RWPE2 (cell line): Measurements from ENCODE around the gene RANGAP1.

Source experiments
- ATAC-seq: fragments of 200-7000 bp; cut with Tn5 transposase; 3 replicates; pipeline ENCODE4 v1.9.1; 2021; ENCODE audit warnings: low read depth
- DNase-seq: peaks from one replicate; pipeline ENCODE4 v3.0.0-alpha.2; 2020; ENCODE audit warnings: low spot score
- H3K27ac ChIP-seq: fragments of 450-650 bp; 2 replicates; pipeline ENCODE4 v1.5.1; 2017; ENCODE audit warnings: mild to moderate bottlenecking; ENCODE audit not compliant: poor library complexity, severe bottlenecking
- H3K27me3 ChIP-seq: fragments of 250-450 bp; sonication (Bioruptor Pico); 2 replicates; pipeline ENCODE4 v1.5.1; 2021; ENCODE audit warnings: mild to moderate bottlenecking, moderate library complexity; ENCODE audit not compliant: insufficient read depth, poor library complexity, severe bottlenecking
- H3K36me3 ChIP-seq: fragments of 250-450 bp; sonication (Bioruptor Pico); 2 replicates; pipeline ENCODE4 v1.5.1; 2020; ENCODE audit warnings: low read depth, mild to moderate bottlenecking, moderate library complexity
- H3K4me1 ChIP-seq: fragments of 250-450 bp; sonication (Bioruptor Pico); 2 replicates; pipeline ENCODE4 v1.5.1; 2021; ENCODE audit warnings: mild to moderate bottlenecking, moderate library complexity; ENCODE audit not compliant: insufficient read depth, poor library complexity, severe bottlenecking
- H3K4me3 ChIP-seq: fragments of 250-450 bp; sonication (Bioruptor Pico); 2 replicates; pipeline ENCODE4 v1.5.1; 2021; ENCODE audit warnings: mild to moderate bottlenecking, moderate library complexity; ENCODE audit not compliant: severe bottlenecking
- H3K9me3 ChIP-seq: fragments of 250-450 bp; sonication (Bioruptor Pico); 2 replicates; pipeline ENCODE4 v1.5.1; 2021; ENCODE audit warnings: mild to moderate bottlenecking, moderate library complexity; ENCODE audit not compliant: severe bottlenecking
- CTCF ChIP-seq: fragments of 450-650 bp; IDR thresholded peaks from one replicate; pipeline ENCODE4 v1.5.1; 2017; ENCODE audit warnings: mild to moderate bottlenecking, moderate library complexity; ENCODE audit not compliant: poor library complexity, severe bottlenecking

Gene RANGAP1

GRCh38 chr22:41256254-41257253 is 29.4 kb downstream of the RANGAP1 start:
- no peak overlapping the region for H3K4me3 ChIP-seq
- no peak overlapping the region for H3K27ac ChIP-seq
- no peaks in the 10 kb centered on the region for H3K27me3 ChIP-seq
- DNase-seq = no peak
- H3K9me3 ChIP-seq = no peaks in the 10 kb centered on the region
- ATAC-seq = peak; percentile 85
- peak; percentile 5 for TF ChIP-seq CTCF
- H3K36me3 ChIP-seq = peaks cover 97% of the 10 kb centered on the region
- H3K4me1 ChIP-seq = no peaks in the 10 kb centered on the region

GRCh38 chr22:41254230-41254629 is 31.8 kb downstream of the RANGAP1 start:
- no peak overlapping the region for H3K4me3 ChIP-seq
- peaks cover 99% of the 10 kb centered on the region for H3K36me3 ChIP-seq
- no peak for TF ChIP-seq CTCF
- DNase-seq (no peak), ATAC-seq (no peak)
- no peak overlapping the region for H3K27ac ChIP-seq
- no peaks in the 10 kb centered on the region for H3K9me3 ChIP-seq
- no peaks in the 10 kb centered on the region for H3K4me1 ChIP-seq
- H3K27me3 ChIP-seq = no peaks in the 10 kb centered on the region

GRCh38 chr22:41252365-41252764 is 33.6 kb downstream of the RANGAP1 start:
- ATAC-seq (no peak), DNase-seq (no peak)
- H3K9me3 ChIP-seq = no peaks in the 10 kb centered on the region
- H3K27me3 ChIP-seq = no peaks in the 10 kb centered on the region
- H3K4me1 ChIP-seq = no peaks in the 10 kb centered on the region
- H3K4me3 ChIP-seq = no peak overlapping the region
- no peak for TF ChIP-seq CTCF
- H3K27ac ChIP-seq = no peak overlapping the region
- peaks cover 99% of the 10 kb centered on the region for H3K36me3 ChIP-seq

GRCh38 chr22:41250127-41250526 is 35.9 kb downstream of the RANGAP1 start:
- H3K4me1 ChIP-seq = no peaks in the 10 kb centered on the region
- no peak for DNase-seq
- no peaks in the 10 kb centered on the region for H3K27me3 ChIP-seq
- no peak for TF ChIP-seq CTCF
- peaks cover 88% of the 10 kb centered on the region for H3K36me3 ChIP-seq
- H3K27ac ChIP-seq = no peak overlapping the region
- H3K9me3 ChIP-seq = no peaks in the 10 kb centered on the region
- H3K4me3 ChIP-seq = no peak overlapping the region
- no peak for ATAC-seq

- H3K36me3 ChIP-seq = peaks cover 81% of the 10 kb centered on the region
- DNase-seq = no peak
- H3K9me3 ChIP-seq = no peaks in the 10 kb centered on the region
- no peak overlapping the region for H3K4me3 ChIP-seq
- H3K4me1 ChIP-seq = no peaks in the 10 kb centered on the region
- TF ChIP-seq CTCF = no peak
- ATAC-seq = no peak
- no peaks in the 10 kb centered on the region for H3K27me3 ChIP-seq
- H3K27ac ChIP-seq = no peak overlapping the region
These were observed 36.5 kb downstream of the RANGAP1 start for GRCh38 chr22:41249442-41249841.
